Epithelial cell of proximal tubule (primary cell): ENCODE data around the gene P2RX3. TPM values are rescaled to one million over a fixed set of nuclear protein-coding genes. Genes with fewer than 3 reads are reported as not detected.

Experiments
- DNase-seq: peaks from one replicate; pipeline ENCODE4 v3.0.0-alpha.2; 2011; ENCODE audit warnings: low read depth
- H3K4me3 ChIP-seq: 2 replicates; pipeline ENCODE4 v1.5.1; 2011; ENCODE audit warnings: low read depth, mild to moderate bottlenecking, low read length
- total RNA-seq: library from RNA; depleted of rRNA; stranded (reverse); fragments of >200 nt; gene quantifications from 2 replicates; pipeline ENCODE4 v1.2.3, GENCODE V29; 2015
- TF ChIP-seq, protein P1 (sequence below): conservative IDR thresholded peaks from 2 replicates; pipeline ENCODE4 v1.5.1; 2012; ENCODE audit warnings: low read depth, mild to moderate bottlenecking, low read length

P2RX3 gene
- total RNA-seq, 1 donor from 2014 or later, result not detected

GRCh38 chr11:57379732-57380131 lies 41.6 kb downstream of the P2RX3 start:
- DNase-seq, result no peak
- TF ChIP-seq, protein P1, sequence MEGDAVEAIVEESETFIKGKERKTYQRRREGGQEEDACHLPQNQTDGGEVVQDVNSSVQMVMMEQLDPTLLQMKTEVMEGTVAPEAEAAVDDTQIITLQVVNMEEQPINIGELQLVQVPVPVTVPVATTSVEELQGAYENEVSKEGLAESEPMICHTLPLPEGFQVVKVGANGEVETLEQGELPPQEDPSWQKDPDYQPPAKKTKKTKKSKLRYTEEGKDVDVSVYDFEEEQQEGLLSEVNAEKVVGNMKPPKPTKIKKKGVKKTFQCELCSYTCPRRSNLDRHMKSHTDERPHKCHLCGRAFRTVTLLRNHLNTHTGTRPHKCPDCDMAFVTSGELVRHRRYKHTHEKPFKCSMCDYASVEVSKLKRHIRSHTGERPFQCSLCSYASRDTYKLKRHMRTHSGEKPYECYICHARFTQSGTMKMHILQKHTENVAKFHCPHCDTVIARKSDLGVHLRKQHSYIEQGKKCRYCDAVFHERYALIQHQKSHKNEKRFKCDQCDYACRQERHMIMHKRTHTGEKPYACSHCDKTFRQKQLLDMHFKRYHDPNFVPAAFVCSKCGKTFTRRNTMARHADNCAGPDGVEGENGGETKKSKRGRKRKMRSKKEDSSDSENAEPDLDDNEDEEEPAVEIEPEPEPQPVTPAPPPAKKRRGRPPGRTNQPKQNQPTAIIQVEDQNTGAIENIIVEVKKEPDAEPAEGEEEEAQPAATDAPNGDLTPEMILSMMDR, result no peak
- no peak overlapping the region for H3K4me3 ChIP-seq

GRCh38 chr11:57380975-57381374 lies 42.8 kb downstream of the P2RX3 start, which contains the start of gene PRG3:
Gene PRG3, minus strand, starts transcription at chr11:57381150. Its CDS starts 442 bp downstream, at chr11:57380708.
- no peak within 1 kb of the TSS for H3K4me3 ChIP-seq
- TF ChIP-seq, protein P1, result no peak
- DNase-seq, result no peak

GRCh38 chr11:57386178-57386940 lies 48.2 kb downstream of the P2RX3 start:
- H3K4me3 ChIP-seq, result no peak overlapping the region
- TF ChIP-seq, protein P1, result no peak
- DNase-seq, result no peak

GRCh38 chr11:57387289-57388030 lies 49.3 kb downstream of the P2RX3 start:
- no peak for DNase-seq
- TF ChIP-seq, protein P1, result no peak
- no peak overlapping the region for H3K4me3 ChIP-seq

GRCh38 chr11:57390535-57390934 lies 52.4 kb downstream of the P2RX3 start, which contains the start of gene PRG2:
Gene PRG2, minus strand, starts transcription at chr11:57390650. Its CDS starts 706 bp downstream, at chr11:57389944.
- no peak within 1 kb of the TSS for H3K4me3 ChIP-seq
- TF ChIP-seq, protein P1, result no peak
- DNase-seq, result no peak

GRCh38 chr11:57391111-57391510 lies 53.0 kb downstream of the P2RX3 start:
- TF ChIP-seq, protein P1, result no peak
- DNase-seq, result no peak
- no peak overlapping the region for H3K4me3 ChIP-seq
